Activated T-helper 2 cell treated with anti-CD3 and anti-CD28 coated beads, Interferon-gamma antibody, Interleukin-2, Interleukin-4, amounts not matched to agents 10 μg/mL and 5 μg/mL and 100 μg/mL, durations not matched to agents 14 hours and 24 hours and 36 hours (primary cell): Measurements from ENCODE around the gene PIK3C3. TPM values are rescaled to one million over a fixed set of nuclear protein-coding genes. Genes with fewer than 3 reads are reported as not detected.
"Not testable (repeated sequence)": the region's sequence is repeated elsewhere in the genome, so short reads cannot be mapped to it uniquely, and the experiment has no call there.

ENCODE experiments used
- DNase-seq: peaks from one replicate; pipeline ENCODE4 v3.0.0; 2021; ENCODE audit warnings: low spot score
- H3K27ac Mint-ChIP-seq: one replicate; pipeline ENCODE4 v1.8.0; 2021; ENCODE audit warnings: mixed read lengths
- H3K27me3 Mint-ChIP-seq: one replicate; pipeline ENCODE4 v1.8.0; 2021; ENCODE audit warnings: low read depth, mixed read lengths
- H3K36me3 Mint-ChIP-seq: one replicate; pipeline ENCODE4 v1.8.0; 2021; ENCODE audit warnings: low read depth, mixed read lengths
- H3K4me1 Mint-ChIP-seq: one replicate; pipeline ENCODE4 v1.8.0; 2021; ENCODE audit warnings: low read depth, mixed read lengths
- H3K4me3 Mint-ChIP-seq: one replicate; pipeline ENCODE4 v1.8.0; 2021; ENCODE audit warnings: low read depth, mild to moderate bottlenecking, moderate library complexity, mixed read lengths
- H3K9me3 Mint-ChIP-seq: one replicate; pipeline ENCODE4 v1.8.0; 2021; ENCODE audit warnings: mixed read lengths
- intact Hi-C: fragments of 100-400 bp; cut with micrococcal nuclease; formaldehyde crosslinking; loops from one replicate; pipeline ENCODE4 v1.15.1; 2023
- total RNA-seq: library from RNA; stranded (reverse); gene quantifications from 2 replicates; pipeline ENCODE4 v1.2.3, GENCODE V29; 2022

PIK3C3 gene
- total RNA-seq, 1 donor from 2014 or later, result 51.6 TPM

DNA sequence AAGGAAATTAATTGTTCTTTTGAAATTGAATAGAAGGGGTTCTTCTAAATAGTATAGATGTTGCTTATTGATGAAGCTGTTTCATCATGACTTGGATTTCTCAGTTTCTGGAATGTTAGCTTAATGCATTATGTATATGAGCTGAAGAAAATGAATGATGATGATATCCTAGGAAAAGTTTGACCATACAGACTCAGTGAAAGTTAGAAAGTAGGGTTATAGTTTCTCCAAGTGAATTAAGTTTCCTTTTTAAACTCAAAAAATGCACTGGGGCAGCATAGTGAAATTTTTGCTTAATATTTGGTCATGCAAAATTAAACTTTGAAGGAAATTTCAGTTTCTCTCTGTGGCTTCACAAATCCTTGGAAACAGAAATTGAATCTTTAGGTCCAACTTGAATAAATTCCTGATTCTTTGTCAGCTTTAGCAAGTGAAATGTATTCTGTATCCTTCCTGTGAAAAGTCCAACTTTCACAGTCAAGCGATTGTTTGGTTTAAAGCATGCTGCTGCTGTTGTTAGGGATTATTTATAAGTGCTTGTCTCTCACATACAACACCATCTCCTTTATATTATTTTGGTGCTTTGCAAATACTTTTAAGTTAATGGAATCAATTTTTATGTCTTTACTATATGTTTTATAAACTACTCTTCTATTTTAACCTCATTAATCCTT, 78.2 kb downstream of the PIK3C3 start:
- peaks cover 11% of the 10 kb centered on the region for H3K4me1 Mint-ChIP-seq
- H3K9me3 Mint-ChIP-seq, result no peaks in the 10 kb centered on the region
- intact Hi-C loops, result no loop called here

DNA sequence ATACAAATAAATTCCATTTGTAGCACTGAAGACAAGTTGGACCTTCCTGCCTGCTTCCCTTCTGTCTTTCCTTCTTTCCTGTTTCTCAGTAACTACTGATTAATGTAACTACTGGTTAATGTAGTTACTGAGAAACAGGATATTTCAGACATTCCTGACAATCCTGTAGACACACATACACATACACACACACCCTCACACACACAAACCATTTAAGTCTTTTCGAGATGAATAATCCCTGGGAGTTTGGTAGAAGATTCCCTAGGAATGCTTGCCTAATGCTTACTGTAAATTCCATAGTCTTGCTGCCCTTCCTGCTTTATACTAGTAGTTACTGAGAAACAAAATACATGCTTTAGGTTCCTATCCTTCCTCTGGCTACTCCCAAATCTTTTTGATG, 83.9 kb downstream of the PIK3C3 start:
- H3K36me3 Mint-ChIP-seq, result peaks cover 30% of the 10 kb centered on the region
- no peak overlapping the region for H3K27ac Mint-ChIP-seq
- H3K9me3 Mint-ChIP-seq, result no peaks in the 10 kb centered on the region
- no peaks in the 10 kb centered on the region for H3K27me3 Mint-ChIP-seq
- H3K4me1 Mint-ChIP-seq, result peaks cover 4% of the 10 kb centered on the region
- no peak for DNase-seq
- H3K4me3 Mint-ChIP-seq, result no peak overlapping the region
- intact Hi-C loops, result no loop called here

More for the DNA sequence above, 78.2 kb downstream of the PIK3C3 start:
- H3K36me3 Mint-ChIP-seq, result peaks cover 57% of the 10 kb centered on the region
- H3K27me3 Mint-ChIP-seq, result no peaks in the 10 kb centered on the region
- no peak for DNase-seq
- H3K27ac Mint-ChIP-seq, result no peak overlapping the region
- H3K4me3 Mint-ChIP-seq, result no peak overlapping the region

DNA sequence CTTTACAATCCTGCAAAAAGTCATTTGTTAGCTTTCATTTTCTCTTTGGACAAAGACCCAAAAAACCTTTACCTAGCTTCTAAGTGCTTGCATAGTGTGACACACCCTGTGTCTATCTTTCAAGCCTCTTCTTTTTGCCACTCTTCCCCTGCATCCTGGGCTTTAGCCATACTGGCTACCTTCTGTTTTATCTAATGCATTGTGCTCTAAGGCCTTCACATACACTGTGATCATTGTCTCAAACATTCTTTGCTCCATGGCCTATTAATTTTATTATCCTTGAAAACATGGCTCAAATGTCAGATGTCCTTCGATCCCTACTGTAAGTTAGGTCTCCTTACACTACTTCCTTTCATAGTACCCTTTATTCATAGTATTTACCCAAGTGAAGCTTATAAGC, 84.4 kb downstream of the PIK3C3 start:
- no peak for DNase-seq
- peaks cover 30% of the 10 kb centered on the region for H3K36me3 Mint-ChIP-seq
- H3K4me3 Mint-ChIP-seq, result no peak overlapping the region
- peaks cover 4% of the 10 kb centered on the region for H3K4me1 Mint-ChIP-seq
- H3K27ac Mint-ChIP-seq, result no peak overlapping the region
- no peaks in the 10 kb centered on the region for H3K27me3 Mint-ChIP-seq
- intact Hi-C loops, result no loop called here
- no peaks in the 10 kb centered on the region for H3K9me3 Mint-ChIP-seq

DNA sequence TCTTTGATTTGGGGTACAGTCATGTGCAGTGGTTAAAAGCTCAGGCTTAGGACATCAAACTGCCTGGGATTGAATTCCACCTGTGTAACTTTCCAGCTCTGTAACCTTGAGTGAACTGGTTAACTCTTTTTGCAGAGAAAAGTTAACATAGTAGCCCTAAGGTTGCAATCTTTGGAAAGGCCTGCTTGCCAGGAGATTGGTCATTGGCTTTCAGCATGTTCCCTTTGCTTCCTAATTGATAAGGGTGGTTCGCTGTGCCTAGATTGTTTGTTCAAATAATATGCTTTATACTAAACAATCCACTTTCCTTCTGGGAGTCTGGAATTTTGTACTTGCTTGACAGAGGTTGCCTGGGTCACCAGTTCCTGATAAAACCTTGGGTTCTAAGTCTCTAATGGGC, 86.8 kb downstream of the PIK3C3 start:
- Mint-ChIP-seq H3K9me3 (no peaks in the 10 kb centered on the region), H3K4me1 (peaks cover 7% of the 10 kb centered on the region), H3K27me3 (no peaks in the 10 kb centered on the region), H3K27ac (no peak overlapping the region), H3K36me3 (peaks cover 40% of the 10 kb centered on the region), H3K4me3 (no peak overlapping the region)
- intact Hi-C loops, result no loop called here
- no peak for DNase-seq

DNA sequence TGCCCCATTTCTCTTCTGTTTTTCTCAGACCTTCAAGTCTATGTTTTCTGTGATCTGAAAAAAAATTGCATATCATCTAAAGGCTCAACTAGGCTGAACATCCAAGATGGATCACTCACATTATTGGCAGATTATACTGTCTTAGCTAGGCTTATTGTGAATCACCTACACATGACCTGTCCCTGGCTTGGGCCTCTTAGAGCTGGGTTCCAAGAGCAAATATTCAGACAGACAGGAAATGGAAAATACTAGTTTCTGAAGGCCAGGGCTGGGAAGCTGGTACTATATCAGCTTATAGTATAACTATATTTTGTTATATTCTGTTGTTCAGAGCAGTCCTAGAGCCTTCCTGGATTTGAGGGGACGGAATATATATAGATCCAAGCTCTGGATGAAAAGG, 90.3 kb downstream of the PIK3C3 start:
- H3K27ac Mint-ChIP-seq, result no peak overlapping the region
- no peak overlapping the region for H3K4me3 Mint-ChIP-seq
- DNase-seq, result no peak
- peaks cover 11% of the 10 kb centered on the region for H3K4me1 Mint-ChIP-seq
- no peaks in the 10 kb centered on the region for H3K27me3 Mint-ChIP-seq
- H3K9me3 Mint-ChIP-seq, result no peaks in the 10 kb centered on the region
- H3K36me3 Mint-ChIP-seq, result peaks cover 41% of the 10 kb centered on the region
- intact Hi-C loops, result no loop called here

DNA sequence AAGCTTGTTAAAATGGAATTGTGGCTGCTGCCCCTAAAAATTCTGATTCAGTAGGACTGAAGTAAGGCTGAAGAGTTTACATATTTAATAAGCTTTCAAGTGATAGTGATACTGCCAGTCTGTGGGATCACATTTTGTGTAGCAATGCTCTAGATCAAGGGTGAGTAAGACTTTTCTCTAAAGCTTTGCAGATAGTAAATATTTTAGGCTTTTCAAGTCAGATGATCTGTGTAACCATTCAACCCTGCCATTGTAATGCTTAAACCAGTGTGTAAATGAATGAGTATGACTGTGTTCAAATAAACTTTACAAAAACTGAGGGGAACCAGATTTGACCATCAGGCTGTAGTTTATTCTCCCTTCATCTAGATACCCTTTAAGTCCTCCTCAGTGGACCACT, 92.7 kb downstream of the PIK3C3 start:
- intact Hi-C loops, result no loop called here
- Mint-ChIP-seq H3K4me1 (peaks cover 15% of the 10 kb centered on the region), H3K4me3 (no peak overlapping the region), H3K36me3 (peaks cover 54% of the 10 kb centered on the region), H3K9me3 (no peaks in the 10 kb centered on the region), H3K27me3 (no peaks in the 10 kb centered on the region), H3K27ac (no peak overlapping the region)
- no peak for DNase-seq

DNA sequence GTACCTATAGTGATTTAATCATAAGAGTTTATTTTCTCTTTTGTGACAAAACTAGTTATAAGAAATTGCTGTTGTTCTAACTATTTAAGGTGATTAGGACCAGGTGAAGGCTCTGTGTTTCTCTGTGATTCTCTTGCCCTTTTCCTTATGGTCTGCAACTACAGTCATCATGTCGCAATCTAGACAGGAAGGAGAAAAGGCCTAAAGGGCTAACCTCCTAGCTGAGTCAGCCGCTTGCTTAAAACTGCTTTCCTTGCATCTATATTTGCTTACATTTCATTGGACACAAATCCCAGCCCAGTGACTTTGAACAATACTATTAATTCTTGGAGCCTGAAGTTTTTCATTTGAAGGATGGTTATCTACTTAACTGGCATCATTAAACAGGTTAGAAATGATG, 93.1 kb downstream of the PIK3C3 start:
- H3K27me3 Mint-ChIP-seq, result no peaks in the 10 kb centered on the region
- H3K36me3 Mint-ChIP-seq, result peaks cover 54% of the 10 kb centered on the region
- DNase-seq, result no peak
- no peaks in the 10 kb centered on the region for H3K9me3 Mint-ChIP-seq
- H3K27ac Mint-ChIP-seq, result no peak overlapping the region
- H3K4me3 Mint-ChIP-seq, result no peak overlapping the region
- intact Hi-C loops, result no loop called here
- H3K4me1 Mint-ChIP-seq, result peaks cover 18% of the 10 kb centered on the region

DNA sequence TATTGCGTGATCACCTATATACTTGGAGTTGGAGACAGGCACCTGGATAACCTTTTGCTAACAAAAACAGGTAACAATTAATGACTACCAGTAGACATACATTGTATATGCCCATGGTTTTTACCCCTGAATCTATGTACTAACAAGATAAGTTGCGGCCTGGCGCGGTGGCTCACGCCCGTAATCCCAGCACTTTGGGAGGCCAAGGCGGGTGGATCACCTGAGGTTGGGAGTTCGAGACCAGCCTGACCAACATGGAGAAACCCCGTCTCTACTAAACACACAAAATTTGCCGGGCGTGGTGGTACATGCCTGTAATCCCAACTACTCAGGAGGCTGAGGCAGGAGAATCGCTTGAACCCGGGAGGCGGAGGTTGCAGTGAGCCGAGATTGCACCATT, 94.5 kb downstream of the PIK3C3 start:
- Mint-ChIP-seq H3K36me3 (peaks cover 48% of the 10 kb centered on the region), H3K4me1 (peaks cover 16% of the 10 kb centered on the region)
- H3K9me3 Mint-ChIP-seq, intact Hi-C loops, DNase-seq, H3K27me3 Mint-ChIP-seq, H3K27ac Mint-ChIP-seq, H3K4me3 Mint-ChIP-seq: not testable (repeated sequence)

DNA sequence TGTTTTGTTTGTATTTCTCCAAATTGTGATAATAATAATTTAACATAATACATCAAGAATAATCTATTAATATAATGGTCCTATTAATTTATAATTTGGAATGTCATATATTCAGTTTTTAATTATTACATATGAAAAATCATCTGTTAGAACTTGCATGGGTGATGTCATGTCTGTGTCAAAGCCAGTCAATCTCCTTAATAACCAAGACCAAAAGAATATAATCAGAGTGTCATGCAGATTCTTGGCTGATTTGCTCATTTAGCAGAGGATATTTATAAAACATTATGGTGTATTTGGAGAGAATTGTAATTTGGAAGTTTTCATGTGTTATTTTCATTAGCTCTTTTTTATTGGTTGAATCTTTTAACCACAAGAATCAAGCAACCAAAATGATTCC, 96.4 kb downstream of the PIK3C3 start:
- peaks cover 37% of the 10 kb centered on the region for H3K36me3 Mint-ChIP-seq
- no peaks in the 10 kb centered on the region for H3K9me3 Mint-ChIP-seq
- no peak overlapping the region for H3K4me3 Mint-ChIP-seq
- H3K4me1 Mint-ChIP-seq, result peaks cover 13% of the 10 kb centered on the region
- DNase-seq, result no peak
- intact Hi-C loops, result loop anchor here (5.0 kb wide), 1 partner anchor 221 kb away; no protein-coding TSS in a partner anchor
- H3K27me3 Mint-ChIP-seq, result no peaks in the 10 kb centered on the region
- H3K27ac Mint-ChIP-seq, result no peak overlapping the region

DNA sequence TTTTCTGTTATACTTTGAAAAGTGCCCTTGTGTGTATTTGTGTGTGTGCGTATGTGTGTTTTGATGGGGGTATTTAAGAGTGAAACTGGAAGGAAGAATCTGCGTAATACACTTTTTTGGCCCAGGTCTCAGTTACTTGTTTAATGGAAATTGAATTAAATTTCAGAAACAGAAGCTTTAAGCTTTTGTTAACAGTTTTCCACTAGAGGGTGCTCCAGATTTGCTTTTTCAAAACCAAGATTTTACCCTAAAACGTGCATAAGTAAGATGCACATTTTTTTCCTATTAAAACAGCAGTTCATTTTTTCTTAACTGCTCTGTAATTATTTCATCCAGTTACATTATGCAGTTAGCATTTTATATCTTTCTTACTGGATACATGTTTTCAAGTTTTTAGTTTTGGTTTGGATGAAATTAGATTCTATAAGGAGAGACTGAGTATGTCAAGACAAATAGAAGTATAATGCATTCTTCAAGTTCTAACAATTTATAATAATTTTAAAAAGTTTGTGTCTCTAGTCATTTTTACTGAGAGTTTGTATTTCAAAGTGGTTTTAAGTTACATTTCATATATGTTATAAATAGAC, 97.2 kb downstream of the PIK3C3 start:
- Mint-ChIP-seq H3K36me3 (peaks cover 37% of the 10 kb centered on the region), H3K27ac (no peak overlapping the region)
- intact Hi-C loops, result loop anchor here (2.0 to 5.0 kb wide), 2 partner anchors 63 to 220 kb away; no protein-coding TSS in a partner anchor

DNA sequence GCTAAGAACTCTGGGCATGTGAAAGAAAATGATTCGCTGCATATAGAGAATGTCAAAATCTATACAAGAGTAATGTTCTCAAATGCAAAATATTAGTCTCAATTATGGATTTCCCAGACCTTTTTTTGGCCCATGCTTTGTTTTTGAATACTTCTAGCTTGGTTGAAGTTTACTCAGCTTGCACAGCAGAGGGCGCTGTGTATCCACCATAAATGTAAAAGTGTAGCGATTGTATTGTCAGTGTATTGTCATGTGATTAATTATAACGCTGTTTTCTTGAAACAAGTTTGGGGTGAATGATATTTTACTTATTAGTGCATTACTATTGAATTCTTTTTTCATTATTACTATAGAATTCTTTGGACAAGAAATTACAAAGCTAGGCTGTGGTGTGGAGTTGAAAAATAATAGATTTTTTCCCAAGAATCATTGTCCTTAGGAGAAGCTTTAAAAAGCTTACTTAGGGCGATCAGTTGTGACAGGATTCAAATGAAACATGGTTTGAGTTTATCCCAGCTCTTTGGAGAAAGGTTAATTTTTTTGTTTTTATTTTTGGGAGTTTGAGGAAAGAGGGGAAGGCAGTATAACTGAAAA, 98.3 kb downstream of the PIK3C3 start:
- no peaks in the 10 kb centered on the region for H3K9me3 Mint-ChIP-seq
- DNase-seq, result peak; percentile 32
- intact Hi-C loops, result loop anchor here (2.0 to 5.0 kb wide), 2 partner anchors 62 to 219 kb away; no protein-coding TSS in a partner anchor
- peaks cover 29% of the 10 kb centered on the region for H3K36me3 Mint-ChIP-seq
- H3K4me3 Mint-ChIP-seq, result no peak overlapping the region
- peaks cover 7% of the 10 kb centered on the region for H3K4me1 Mint-ChIP-seq
- H3K27me3 Mint-ChIP-seq, result no peaks in the 10 kb centered on the region
- H3K27ac Mint-ChIP-seq, result no peak overlapping the region

More for the DNA sequence above, 97.2 kb downstream of the PIK3C3 start:
- Mint-ChIP-seq H3K27me3 (no peaks in the 10 kb centered on the region), H3K9me3 (no peaks in the 10 kb centered on the region), H3K4me1 (peaks cover 12% of the 10 kb centered on the region), H3K4me3 (no peak overlapping the region)
- no peak for DNase-seq

DNA sequence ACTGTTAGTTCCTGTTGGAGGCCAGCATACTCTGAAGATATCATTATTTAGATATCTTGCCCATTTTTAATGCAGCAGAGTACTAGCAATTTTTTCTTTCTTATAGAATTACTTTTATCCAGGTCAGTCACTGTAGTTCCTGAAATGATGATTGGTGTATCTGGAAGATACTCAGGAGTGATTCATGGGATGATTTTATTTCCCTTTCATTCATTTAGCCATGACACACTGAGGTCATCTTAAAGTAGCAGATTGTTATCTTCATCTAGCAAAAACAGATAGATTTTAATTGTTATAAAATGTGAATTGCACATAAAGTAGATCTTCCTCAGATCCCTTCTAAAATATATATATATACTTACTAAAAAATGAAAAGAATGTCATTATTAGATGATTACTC, 109.1 kb downstream of the PIK3C3 start:
- Mint-ChIP-seq H3K4me1 (no peaks in the 10 kb centered on the region), H3K4me3 (no peak overlapping the region), H3K27ac (no peak overlapping the region), H3K27me3 (no peaks in the 10 kb centered on the region), H3K36me3 (peaks cover 52% of the 10 kb centered on the region), H3K9me3 (no peaks in the 10 kb centered on the region)
- DNase-seq, result no peak
- intact Hi-C loops, result no loop called here

DNA sequence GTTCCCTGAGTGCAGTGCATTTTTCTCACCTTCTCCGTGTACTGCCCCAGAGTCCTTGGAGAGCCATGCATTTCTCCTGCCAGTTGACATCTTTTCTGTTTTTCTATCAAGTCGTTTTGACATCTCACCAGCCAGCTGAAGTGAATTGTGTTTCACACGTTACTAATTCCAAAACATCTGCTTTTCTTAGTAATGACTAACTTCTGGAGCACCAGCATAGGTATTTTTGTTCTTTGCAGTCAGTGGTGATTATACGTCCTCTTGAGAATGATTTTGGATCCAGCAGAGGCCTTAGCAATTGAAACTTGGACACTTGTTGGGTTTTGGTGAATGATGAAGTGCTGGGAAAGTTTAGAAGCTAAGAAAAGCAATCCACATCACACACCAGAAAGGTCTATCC, 112.5 kb downstream of the PIK3C3 start:
- intact Hi-C loops, result no loop called here
- no peak overlapping the region for H3K4me3 Mint-ChIP-seq
- no peak for DNase-seq
- no peak overlapping the region for H3K27ac Mint-ChIP-seq
- H3K4me1 Mint-ChIP-seq, result no peaks in the 10 kb centered on the region
- peaks cover 60% of the 10 kb centered on the region for H3K36me3 Mint-ChIP-seq
- no peaks in the 10 kb centered on the region for H3K27me3 Mint-ChIP-seq
- no peaks in the 10 kb centered on the region for H3K9me3 Mint-ChIP-seq
